ENCODE data around the gene IGFLR1. TPM values are rescaled to one million over a fixed set of nuclear protein-coding genes. Genes with fewer than 3 reads are reported as not detected.

The IGFLR1 gene
- total RNA-seq, 3 donors from 2014 or later: 5.3 to 14.6 (median 8.2) TPM

DNA sequence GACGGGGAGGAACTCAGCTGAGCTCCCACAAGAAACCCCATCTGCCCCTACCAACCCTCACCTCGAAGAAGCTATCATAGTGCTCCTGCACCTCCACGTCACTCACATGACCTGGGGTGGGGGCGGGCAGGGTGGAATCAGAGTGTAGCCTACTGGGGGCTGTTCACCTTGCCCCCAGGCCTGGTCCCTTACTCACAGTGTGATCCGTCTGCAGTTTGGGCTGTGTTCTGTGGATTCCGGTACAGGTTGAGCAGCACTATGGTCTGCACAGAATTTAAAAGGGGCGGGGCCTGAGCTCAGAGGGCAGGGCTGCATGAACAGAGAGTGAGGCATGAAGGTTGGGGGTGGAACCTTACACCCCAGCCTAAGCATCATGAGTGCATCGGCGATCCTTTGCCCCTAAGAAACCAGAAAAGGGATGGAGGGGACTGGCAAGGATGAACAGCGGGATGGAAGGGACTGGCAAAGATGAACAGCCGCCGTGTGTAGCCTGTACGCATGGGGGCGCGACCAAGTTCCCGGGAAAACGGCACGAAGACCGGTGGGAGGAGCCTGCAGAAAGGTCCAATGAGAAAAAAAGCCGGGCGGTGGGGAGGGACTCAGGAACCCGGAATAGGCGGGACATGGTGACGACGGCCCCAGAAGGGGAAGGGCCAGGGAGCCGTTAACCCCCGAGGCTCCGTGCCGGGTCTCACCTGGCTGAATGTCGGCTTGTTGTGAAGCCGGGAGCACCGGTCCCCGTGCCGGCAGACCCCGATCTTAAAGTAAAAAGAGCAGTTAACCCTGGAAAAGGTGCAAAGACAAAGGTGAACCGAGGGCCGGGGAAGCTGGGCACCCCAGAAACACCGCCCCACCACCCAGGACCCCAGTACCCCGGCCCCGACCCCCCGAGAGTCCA, 2.4 kb upstream of the IGFLR1 start:
- Histone ChIP-seq H3K4me1 (ENCODE audit: low read depth) (peaks cover 30% of the 10 kb centered on the region), H3K36me3 (ENCODE audit: low read depth) (no peaks in the 10 kb centered on the region), H3K4me3 (peak overlapping the region; percentile 80), H3K9me3 (no peaks in the 10 kb centered on the region)
- peak; percentile 74 for ATAC-seq
- intact Hi-C loops (cut with DNase I, micrococcal nuclease): no loop called here
- TF ChIP-seq, protein P1, sequence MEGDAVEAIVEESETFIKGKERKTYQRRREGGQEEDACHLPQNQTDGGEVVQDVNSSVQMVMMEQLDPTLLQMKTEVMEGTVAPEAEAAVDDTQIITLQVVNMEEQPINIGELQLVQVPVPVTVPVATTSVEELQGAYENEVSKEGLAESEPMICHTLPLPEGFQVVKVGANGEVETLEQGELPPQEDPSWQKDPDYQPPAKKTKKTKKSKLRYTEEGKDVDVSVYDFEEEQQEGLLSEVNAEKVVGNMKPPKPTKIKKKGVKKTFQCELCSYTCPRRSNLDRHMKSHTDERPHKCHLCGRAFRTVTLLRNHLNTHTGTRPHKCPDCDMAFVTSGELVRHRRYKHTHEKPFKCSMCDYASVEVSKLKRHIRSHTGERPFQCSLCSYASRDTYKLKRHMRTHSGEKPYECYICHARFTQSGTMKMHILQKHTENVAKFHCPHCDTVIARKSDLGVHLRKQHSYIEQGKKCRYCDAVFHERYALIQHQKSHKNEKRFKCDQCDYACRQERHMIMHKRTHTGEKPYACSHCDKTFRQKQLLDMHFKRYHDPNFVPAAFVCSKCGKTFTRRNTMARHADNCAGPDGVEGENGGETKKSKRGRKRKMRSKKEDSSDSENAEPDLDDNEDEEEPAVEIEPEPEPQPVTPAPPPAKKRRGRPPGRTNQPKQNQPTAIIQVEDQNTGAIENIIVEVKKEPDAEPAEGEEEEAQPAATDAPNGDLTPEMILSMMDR (IDR thresholded peaks at IDR 0.05): peak; percentile 10
- peak; percentile 94 to 98 (median 97) for DNase-seq

DNA sequence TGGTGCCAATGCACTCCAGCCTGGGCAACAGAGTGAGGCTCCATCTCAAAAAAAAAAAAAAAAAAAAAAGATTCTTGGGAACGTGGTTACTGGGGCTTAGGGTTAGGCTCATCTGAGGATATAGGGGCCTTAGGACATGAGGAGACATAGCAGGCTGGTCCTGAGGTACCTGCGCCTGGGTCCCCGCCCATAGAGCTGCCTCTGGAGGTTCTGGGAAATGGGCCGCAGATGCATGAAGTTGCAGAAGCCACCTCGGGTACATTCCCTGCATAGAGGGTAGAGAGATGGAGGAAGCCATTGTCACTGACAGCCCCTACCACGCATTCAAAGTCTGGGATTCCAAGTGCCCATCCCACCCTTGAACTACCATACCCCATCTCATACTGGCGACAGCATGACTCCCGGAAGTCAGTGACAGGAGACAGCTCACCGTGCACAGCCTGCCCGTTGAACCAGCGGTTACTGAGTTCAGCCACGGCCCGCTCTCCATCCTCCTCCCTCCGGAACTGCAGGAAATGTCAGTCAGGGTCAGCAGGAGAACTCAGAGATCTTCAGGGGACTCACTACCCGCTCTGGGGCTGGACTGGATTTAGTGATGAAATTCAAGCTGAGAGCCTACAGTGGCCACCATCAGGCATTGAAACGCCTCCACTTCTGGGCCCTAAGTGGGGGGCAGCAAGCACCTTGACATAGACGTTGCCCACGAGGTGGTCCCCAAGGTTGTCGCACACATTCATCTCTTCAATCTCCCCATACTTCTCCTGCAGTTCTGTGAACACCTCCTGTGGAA, 1.6 kb upstream of the IGFLR1 start:
- Histone ChIP-seq H3K4me1 (ENCODE audit: low read depth) (peaks cover 26% of the 10 kb centered on the region), H3K36me3 (ENCODE audit: low read depth) (no peaks in the 10 kb centered on the region), H3K4me3 (no peak overlapping the region), H3K9me3 (no peaks in the 10 kb centered on the region)
- intact Hi-C loops (cut with DNase I, micrococcal nuclease): no loop called here
- DNase-seq (no peak), ATAC-seq (no peak)
- TF ChIP-seq, protein P1 (IDR thresholded peaks at IDR 0.05): no peak

DNA sequence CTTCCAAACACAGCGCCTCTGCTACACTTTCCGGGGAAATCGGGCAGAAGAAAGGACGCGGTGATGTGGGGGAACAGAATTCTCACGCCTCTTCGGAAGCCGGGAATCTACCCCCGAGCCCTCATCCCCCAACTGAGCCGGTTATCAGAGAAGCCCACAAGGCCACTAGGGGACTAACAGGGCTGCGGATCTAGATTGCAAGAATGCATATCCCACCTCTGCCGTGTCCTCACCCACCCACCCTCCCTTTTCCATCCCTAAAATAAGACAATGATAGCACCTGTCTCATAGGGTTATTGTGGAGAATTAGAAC, 1.1 kb downstream of the IGFLR1 start:
- Histone ChIP-seq H3K4me1 (ENCODE audit: low read depth) (peaks cover 19% of the 10 kb centered on the region), H3K4me3 (no peak overlapping the region), H3K36me3 (ENCODE audit: low read depth) (peaks cover 4% of the 10 kb centered on the region), H3K9me3 (no peaks in the 10 kb centered on the region)
- no peak for DNase-seq
- TF ChIP-seq, protein P1 (IDR thresholded peaks at IDR 0.05): no peak
- intact Hi-C loops (cut with DNase I, micrococcal nuclease): no loop called here
- no peak for ATAC-seq

DNA sequence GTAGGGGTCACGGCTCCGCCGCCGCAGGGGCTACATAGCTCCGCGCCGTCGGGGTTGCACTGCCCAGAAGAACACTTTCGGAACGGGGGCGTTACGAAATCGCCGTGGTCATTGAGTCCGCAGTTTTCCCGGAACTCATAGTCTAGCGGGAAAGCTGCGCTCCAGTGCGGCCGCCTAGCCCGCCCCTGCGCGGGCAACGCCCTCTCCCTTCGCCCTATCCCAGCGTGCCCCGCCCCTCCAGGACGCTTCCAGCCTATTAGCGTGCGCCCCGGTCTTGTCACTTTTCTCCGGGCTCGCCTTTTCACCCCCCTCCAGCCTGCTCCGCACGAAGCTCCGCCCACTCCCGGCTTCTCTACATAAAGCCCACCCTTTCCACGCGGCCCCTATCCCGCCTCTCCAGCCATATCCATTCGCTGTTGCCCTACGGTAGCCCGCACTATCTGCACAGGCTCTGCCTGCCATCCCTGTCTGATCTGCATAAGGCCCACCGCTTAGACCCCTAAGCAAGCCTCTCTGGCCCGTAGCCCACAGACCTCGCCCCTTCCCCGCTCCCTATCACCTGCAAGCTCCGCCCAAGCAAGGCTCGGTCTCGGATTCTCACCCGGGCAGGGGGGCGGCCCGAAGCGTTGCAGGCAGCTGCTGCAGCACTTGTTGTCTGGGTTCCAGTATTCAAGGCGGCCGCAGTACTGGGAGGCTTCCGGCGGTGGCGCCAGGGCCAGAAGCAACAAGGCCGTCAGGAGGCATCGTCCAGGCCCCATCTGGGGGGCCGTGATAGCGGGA, 1.6 kb downstream of the IGFLR1 start:
- Histone ChIP-seq H3K4me1 (ENCODE audit: low read depth) (peaks cover 15% of the 10 kb centered on the region), H3K4me3 (peak overlapping the region; percentile 25), H3K36me3 (ENCODE audit: low read depth) (peaks cover 4% of the 10 kb centered on the region), H3K9me3 (no peaks in the 10 kb centered on the region)
- ATAC-seq (peak; percentile 81), DNase-seq (peak; percentile 98 to 99 (median 98))
- TF ChIP-seq, protein P1 (IDR thresholded peaks at IDR 0.05): peak; percentile 26
- intact Hi-C loops (cut with DNase I, micrococcal nuclease): no loop called here

DNA sequence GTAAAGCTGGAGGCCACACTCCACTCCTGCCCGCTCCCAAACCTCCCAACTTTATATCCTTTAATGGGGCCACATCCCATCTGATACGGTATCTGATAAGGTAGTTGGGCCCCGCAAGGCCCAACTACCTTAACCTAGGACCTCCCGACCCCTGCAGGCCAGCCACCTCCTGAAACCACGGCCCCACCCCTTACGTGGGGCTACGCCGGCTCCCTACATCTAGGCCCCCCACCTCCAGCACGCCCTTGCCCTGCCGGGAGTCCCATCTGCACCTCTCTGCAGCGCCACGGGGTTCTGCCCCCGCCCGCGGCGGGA, 2.2 kb downstream of the IGFLR1 start:
- H3K4me1 ChIP-seq (ENCODE audit: low read depth): peaks cover 15% of the 10 kb centered on the region
- TF ChIP-seq, protein P1 (IDR thresholded peaks at IDR 0.05): no peak
- peaks cover 4% of the 10 kb centered on the region for H3K36me3 ChIP-seq (ENCODE audit: low read depth)
- intact Hi-C loops (cut with DNase I, micrococcal nuclease): no loop called here
- H3K9me3 ChIP-seq: no peaks in the 10 kb centered on the region
- no peak for DNase-seq
- H3K4me3 ChIP-seq: peak overlapping the region; percentile 12
- no peak for ATAC-seq

Data from mucosa of descending colon (tissue), 3 donors.